IPS-18c (cell line): ENCODE measurements around the gene ACYP2.
"Not testable (repeated sequence)": the region's sequence is repeated elsewhere in the genome, so short reads cannot be mapped to it uniquely, and the experiment has no call there.

Experiments used
- H3K4me3 ChIP-seq: 2 replicates; pipeline ENCODE4 v1.7.0; 2013; ENCODE audit warnings: low read depth, mild to moderate bottlenecking, low read length, moderate library complexity; ENCODE audit not compliant: insufficient read depth
- H3K9me3 ChIP-seq: one replicate; pipeline ENCODE4 v1.6.1; 2013; ENCODE audit warnings: mild to moderate bottlenecking, low read length, moderate library complexity; ENCODE audit not compliant: control insufficient read depth, insufficient read depth

Gene ACYP2

DNA sequence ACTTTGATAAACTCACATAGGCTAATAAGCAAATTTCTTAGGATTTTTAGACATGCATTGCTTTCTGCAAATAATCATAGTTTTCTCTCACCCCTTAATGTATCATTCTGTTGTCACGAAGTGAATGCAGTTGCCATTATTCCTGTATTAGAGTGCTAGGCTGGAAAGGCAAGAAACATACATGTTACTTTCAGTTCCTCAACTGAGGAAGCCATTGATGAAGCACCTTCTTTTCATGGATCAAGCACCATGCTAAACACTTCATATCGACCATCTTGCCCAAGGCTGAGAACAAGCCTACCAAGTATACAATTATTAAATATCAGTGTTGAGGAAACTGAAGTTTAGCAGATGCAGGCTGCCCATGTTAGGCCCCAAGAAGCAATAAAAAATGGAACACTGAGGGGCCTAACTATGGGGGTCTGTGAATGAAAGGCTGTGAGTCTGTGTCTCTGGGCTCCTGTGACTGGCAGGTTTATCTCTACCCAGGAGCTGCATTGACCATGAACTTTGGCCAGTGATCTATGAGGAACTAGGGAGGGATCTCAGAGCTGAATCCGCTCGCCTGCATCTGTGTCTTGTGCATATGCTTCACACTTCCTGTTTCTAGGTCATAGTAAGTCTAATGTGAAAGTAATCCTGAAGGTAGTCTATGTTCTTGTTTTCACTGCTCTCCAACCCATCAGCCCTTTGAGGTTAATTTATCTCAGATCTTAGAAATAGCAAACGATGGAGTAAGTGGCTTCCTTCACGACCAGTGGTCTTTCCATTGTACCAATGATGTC, 156.6 kb downstream of the ACYP2 start:
- Histone ChIP-seq H3K4me3 (no peak overlapping the region), H3K9me3 (no peaks in the 10 kb centered on the region)

DNA sequence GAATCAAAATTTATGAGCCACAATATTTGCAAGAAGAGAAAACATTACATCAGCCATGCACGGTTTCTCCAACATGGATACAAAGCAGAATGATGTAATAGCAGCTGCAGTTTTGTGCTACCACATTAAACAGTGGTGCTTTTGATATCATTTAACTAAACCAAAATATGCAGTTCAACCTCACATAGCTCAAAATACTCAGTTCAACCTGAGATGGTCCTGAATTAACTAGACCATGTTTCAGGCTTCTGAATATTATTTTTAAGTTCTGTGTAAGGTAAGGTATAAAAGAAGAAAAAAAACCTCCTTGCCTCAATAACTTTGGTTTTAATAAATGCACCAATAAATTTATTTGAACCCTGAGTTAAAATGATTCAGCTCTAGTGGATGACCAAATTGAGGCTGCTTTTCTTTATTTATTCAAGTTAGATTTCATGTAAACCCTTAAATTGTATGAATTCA, 159.4 kb downstream of the ACYP2 start:
- Histone ChIP-seq H3K4me3 (no peak overlapping the region), H3K9me3 (no peaks in the 10 kb centered on the region)

DNA sequence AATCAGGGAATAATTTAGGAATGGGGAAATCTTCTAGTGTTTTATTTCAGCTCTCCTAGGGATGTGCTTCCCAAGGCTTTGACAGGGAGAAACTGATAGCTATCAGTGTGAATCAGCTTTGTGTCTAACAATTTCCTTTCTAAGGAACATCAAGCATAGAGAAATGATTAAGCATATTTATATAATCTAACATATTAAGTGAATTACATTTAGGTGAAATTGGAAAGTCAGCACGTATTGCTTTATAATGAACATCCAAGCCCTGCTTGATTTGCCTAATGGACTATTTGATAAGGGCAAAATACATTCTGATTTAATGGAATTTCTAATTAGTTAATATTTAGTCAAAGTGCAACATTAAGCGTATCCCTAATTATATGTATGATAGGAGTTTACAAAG, 160.1 kb downstream of the ACYP2 start:
- no peaks in the 10 kb centered on the region for H3K9me3 ChIP-seq
- H3K4me3 ChIP-seq, result no peak overlapping the region

DNA sequence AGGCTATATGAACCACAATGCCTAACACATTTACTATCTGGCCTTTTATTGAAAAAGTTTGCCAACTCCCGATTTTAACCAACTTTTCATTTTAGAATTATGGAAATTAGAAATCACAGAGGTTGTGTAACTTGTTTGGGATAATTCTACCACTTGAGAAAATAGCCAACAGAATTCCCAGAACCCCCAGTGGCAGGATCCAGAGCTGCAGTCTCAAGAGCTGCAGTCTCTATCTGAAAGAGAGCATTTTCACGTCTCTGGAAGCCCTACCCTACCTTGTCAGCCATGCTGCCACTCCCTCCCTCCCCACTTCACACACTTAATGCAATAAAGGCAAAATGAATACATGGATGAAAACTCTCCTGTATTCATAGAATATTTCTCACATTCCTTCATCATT, 164.0 kb downstream of the ACYP2 start:
- Histone ChIP-seq H3K9me3 (no peaks in the 10 kb centered on the region), H3K4me3 (no peak overlapping the region)

DNA sequence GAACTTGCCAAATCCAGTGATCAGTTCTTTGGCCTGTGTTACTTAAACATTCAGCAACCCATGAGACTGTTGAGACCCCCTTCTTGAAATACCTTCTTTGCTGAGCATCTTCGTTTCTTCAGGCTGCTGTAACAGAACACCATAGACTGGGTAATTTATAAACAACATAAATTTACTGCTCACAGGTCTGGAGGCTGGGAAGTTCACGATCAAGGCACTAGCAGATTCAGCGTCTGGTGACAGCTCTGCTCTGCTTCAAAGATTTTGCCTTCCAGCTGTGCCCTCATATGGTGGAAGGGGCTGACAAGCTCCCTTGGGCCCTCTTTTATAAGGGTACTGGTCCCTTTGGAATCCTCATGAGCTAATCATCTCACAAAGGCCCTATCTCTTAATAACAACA, 169.4 kb downstream of the ACYP2 start:
- no peak overlapping the region for H3K4me3 ChIP-seq
- H3K9me3 ChIP-seq, result no peaks in the 10 kb centered on the region

DNA sequence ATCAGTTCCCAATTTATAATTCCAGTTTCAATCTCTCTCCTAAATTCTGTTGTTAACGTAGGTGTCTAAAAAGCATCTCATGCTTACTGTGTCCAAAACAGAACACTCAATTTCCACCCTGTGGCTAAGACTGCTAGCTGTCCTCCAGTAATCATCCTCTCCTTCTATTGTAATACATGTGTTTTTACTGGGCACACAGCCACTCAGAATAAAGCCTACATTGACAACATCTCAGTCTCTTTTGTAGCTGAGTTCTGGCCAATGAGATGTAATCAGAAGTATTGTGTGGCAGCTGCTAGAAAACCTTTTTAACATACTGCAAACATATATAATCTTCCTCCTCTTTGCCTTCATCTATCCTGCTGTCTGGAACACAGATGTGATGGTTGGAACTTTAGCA, 170.0 kb downstream of the ACYP2 start:
- no peaks in the 10 kb centered on the region for H3K9me3 ChIP-seq

DNA sequence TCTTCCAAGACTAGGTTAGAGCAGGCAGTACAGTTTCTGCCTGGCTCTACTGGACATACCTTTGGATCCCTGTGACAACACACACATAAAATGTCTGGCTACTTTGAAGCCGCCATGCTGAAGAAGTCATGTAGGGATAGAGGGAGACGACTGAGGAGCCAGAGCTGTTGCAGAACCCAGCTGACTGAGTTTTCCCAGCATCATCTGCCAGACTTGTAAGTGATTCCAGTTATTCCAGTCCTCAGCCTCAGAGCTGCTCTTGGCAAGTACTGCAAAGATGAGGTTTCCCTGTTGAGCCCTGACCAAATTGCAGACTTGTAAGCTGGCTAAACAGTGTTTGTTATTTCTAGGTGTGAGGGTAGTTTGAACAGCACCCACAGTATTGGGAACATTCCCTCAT, 172.1 kb downstream of the ACYP2 start:
- H3K9me3 ChIP-seq, result no peaks in the 10 kb centered on the region
- no peak overlapping the region for H3K4me3 ChIP-seq

More for the DNA sequence above, 170.0 kb downstream of the ACYP2 start:
- H3K4me3 ChIP-seq, result no peak overlapping the region

- H3K9me3 ChIP-seq, result no peaks in the 10 kb centered on the region
- no peak overlapping the region for H3K4me3 ChIP-seq
These were observed 174.5 kb downstream of the ACYP2 start for GRCh38 chr2:54289917-54290316.

DNA sequence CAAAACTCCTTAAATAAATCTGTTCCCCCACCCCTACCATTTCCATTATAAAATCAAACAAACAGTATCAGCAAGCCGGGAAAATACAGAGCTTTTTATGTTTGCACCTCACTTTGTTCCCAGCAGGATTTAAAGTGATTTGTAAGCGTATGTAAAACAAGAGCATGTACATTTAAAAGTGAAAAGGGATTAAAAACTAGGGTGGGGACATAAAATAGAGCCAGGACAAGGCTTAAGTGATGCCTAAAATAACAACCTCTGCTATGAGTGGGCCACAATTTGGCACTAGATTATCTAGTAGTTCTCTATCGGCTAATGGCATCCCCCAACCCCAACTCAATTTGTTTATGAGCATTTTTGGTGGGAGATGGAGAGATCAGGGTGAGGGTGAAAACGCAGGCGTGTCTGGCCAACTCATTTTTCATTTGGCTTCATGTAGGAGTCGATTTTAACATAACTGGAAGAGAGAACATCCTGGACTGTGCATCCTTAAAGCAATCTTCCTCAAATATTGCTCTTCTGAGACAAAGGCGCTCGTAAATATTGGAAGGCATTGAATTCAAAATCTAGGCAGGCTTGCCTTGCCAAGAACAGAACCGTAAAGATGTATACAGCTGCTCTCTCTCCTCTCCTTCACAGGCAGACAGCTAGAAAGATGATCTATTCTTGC, 175.1 kb downstream of the ACYP2 start:
- no peaks in the 10 kb centered on the region for H3K9me3 ChIP-seq
- no peak overlapping the region for H3K4me3 ChIP-seq

GRCh38 chr2:54294665-54295064, 179.2 kb downstream of the ACYP2 start:
- not testable (repeated sequence) for H3K9me3 ChIP-seq, H3K4me3 ChIP-seq

- H3K9me3 ChIP-seq, result no peaks in the 10 kb centered on the region
- no peak overlapping the region for H3K4me3 ChIP-seq
These were observed 180.5 kb downstream of the ACYP2 start for GRCh38 chr2:54295911-54296310.

DNA sequence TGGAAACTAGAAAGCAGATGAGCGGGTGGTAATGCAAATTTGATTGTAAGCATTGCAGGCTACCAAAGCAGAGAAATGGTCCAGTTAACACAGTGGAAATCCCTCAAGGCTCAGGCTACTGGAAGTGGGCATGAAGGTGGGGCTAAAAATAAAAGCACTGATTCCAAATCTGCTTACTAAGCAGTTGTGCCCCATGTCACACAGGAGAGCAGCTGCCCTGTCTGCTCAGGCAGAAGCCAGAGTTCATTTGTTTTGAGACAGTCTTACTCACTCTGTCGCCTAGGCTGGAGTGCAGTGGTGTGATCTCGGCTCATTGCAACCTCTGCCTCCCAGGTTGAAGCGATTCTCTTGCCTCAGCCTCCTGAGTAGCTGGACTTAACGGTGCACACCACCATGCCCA, 183.1 kb downstream of the ACYP2 start:
- Histone ChIP-seq H3K4me3 (no peak overlapping the region), H3K9me3 (no peaks in the 10 kb centered on the region)

GRCh38 chr2:54303631-54304030, 188.2 kb downstream of the ACYP2 start:
- Histone ChIP-seq H3K4me3 (no peak overlapping the region), H3K9me3 (no peaks in the 10 kb centered on the region)

- Histone ChIP-seq H3K4me3 (no peak overlapping the region), H3K9me3 (no peaks in the 10 kb centered on the region)
These were observed 191.1 kb downstream of the ACYP2 start for GRCh38 chr2:54306556-54306955.

DNA sequence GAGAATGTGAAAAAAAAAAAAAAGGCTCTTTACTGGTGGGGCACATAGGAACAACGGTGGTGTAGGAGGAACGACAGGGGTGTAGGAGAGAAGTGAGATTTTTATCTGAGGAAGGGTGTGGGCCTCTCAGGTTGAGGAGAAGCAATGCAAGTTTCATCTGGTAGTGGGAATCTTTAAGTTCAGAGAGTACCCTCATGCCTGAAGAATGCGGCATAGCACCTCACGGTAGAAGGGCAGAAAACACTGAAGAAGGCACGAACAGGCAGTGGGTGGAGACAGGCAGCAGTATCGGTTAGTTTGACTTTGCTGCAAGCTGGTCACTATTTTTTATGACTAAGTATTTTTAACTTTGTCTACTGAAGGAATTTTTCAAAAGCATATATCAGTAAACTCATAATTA, 192.8 kb downstream of the ACYP2 start:
- H3K4me3 ChIP-seq, result no peak overlapping the region
- H3K9me3 ChIP-seq, result no peaks in the 10 kb centered on the region

DNA sequence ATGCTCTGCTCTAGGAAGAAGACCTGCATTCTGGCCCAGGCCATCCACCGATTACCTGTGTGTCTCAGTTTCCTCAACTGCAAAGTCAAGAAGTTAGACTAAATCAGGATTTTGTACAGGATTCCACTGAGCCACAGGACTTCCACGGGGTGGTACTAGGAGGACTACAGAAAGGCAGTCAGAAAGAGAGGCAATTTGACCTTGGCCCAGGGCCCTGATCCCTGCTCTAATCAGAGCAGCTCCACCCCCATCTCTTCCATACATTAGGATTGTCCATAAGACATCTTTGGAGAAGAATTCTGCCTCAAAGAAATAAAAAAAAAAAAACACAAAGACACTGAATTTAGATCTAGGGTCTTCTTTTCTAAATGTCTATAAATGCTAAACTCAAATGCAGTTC, 193.4 kb downstream of the ACYP2 start:
- Histone ChIP-seq H3K9me3 (no peaks in the 10 kb centered on the region), H3K4me3 (no peak overlapping the region)

DNA sequence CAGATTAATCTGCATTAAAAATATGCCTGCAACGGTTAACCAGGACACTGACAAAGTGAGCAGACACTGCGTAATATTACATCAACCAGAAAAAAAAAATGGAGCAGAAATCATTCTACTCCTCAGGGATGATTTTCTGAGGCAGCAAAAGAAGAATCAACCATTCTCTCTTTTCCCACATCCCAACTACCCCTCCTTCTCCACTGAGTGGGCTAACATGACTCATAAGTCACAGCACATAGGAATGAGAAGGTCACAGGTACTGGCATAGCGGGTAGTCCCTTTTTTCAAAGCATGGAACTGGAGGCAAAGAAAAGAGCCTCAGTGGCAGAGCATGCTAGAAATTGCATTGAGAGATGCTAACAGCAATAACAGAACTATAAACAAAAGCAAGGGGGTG, 194.9 kb downstream of the ACYP2 start:
- Histone ChIP-seq H3K4me3 (no peak overlapping the region), H3K9me3 (no peaks in the 10 kb centered on the region)

DNA sequence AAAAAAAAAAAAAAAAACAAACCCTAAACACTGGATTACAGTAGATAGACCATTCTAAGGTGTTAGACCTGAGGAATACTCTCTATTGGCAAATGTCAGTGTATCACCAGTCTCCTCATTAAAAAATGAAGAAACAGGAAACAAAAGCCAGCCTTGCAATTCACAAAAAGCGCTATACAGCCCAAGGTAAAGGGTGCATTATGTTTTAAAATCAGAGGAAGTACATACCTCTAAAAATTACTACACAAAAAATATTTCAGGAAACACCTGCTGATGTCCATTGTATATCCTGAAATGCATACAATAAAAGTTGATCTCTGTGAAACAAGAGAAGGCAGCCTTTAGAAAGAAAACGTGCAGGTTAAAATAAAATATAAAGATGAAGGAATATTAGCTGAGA, 195.5 kb downstream of the ACYP2 start:
- no peaks in the 10 kb centered on the region for H3K9me3 ChIP-seq
- no peak overlapping the region for H3K4me3 ChIP-seq
